Measurements from ENCODE around the gene ALDH3B2.

DNA sequence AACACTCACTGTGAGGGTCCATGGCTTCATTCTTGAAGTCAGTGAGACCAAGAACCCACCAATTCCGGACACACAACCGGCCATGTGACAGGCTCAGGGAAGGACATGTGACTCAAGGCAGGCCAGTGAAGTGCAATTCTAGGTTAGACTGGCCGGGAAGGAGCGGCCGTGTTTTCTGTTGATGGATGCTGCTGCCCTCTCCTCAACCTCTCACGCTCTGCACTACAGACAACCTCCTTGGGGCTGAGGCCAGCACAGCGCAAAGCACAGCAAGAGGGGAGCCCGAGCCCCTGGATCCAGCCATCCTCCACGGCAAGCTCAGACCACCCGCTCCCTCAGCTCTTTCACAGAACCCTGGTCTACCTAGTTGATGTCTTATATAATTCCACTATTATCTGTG lies 47.5 kb downstream of the ALDH3B2 start:
- TF ChIP-seq, protein P1, sequence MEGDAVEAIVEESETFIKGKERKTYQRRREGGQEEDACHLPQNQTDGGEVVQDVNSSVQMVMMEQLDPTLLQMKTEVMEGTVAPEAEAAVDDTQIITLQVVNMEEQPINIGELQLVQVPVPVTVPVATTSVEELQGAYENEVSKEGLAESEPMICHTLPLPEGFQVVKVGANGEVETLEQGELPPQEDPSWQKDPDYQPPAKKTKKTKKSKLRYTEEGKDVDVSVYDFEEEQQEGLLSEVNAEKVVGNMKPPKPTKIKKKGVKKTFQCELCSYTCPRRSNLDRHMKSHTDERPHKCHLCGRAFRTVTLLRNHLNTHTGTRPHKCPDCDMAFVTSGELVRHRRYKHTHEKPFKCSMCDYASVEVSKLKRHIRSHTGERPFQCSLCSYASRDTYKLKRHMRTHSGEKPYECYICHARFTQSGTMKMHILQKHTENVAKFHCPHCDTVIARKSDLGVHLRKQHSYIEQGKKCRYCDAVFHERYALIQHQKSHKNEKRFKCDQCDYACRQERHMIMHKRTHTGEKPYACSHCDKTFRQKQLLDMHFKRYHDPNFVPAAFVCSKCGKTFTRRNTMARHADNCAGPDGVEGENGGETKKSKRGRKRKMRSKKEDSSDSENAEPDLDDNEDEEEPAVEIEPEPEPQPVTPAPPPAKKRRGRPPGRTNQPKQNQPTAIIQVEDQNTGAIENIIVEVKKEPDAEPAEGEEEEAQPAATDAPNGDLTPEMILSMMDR (IDR thresholded peaks at IDR 0.05 in 4 of 5, conservative IDR thresholded peaks at IDR 0.05 in 1 of 5): no peak
- no peak for TF ChIP-seq POLR2A (IDR thresholded peaks at IDR 0.05)

Measured in gastrocnemius medialis (tissue), 4 donors.